Adrenal gland (tissue), 12 donors: Measurements from ENCODE around the gene CFAP299. TPM values are rescaled to one million over a fixed set of nuclear protein-coding genes. Genes with fewer than 3 reads are reported as not detected.
"Not testable (repeated sequence)": the region's sequence is repeated elsewhere in the genome, so short reads cannot be mapped to it uniquely, and the experiment has no call there.

Source experiments
- DNase-seq, 7 donors: peaks; one replicate each; pipeline ENCODE4 v3.0.0-alpha.2; 2019 to 2020
- H3K27ac ChIP-seq, 5 donors: fragments of 200-600 bp; sonication (generic) in 4 of 5; 1 replicate in 3 of 5; 2 replicates in 2 of 5; pipeline versions ENCODE4 v1.5.1 to v1.8.0; 2016 to 2020; ENCODE audit warnings: mild to moderate bottlenecking in 1 of 5
- H3K27me3 ChIP-seq: fragments of 200-600 bp; 2 replicates; pipeline ENCODE4 v1.8.0; 2021
- H3K36me3 ChIP-seq, 2 donors: fragments of 200-600 bp; replicated peaks in 1 of 2; 1 replicate in 1 of 2; 2 replicates in 1 of 2; pipeline versions ENCODE4 v1.5.1 to v1.8.0; 2018 to 2022
- H3K4me1 ChIP-seq, 2 donors: fragments of 200-600 bp; replicated peaks in 1 of 2; 1 replicate in 1 of 2; 2 replicates in 1 of 2; pipeline versions ENCODE4 v1.5.1 to v1.8.0; 2018 to 2021
- H3K4me3 ChIP-seq, 4 donors: fragments of 200-600 bp; sonication (generic) in 3 of 4; one replicate each; pipeline ENCODE4 v1.5.1; 2016 to 2018
- H3K9me3 ChIP-seq, 3 donors: fragments of 200-600 bp; sonication (generic) in 1 of 3; replicated peaks in 1 of 3; 1 replicate in 2 of 3; 2 replicates in 1 of 3; pipeline versions ENCODE4 v1.5.1 to v1.8.0; 2016 to 2021
- CTCF ChIP-seq, 6 experiments: fragments of 450-650 bp in 4 of 6; fragments of 200-600 bp in 2 of 6; sonication (generic) in 1 of 6; IDR thresholded peaks; 1 replicate in 5 of 6; 2 replicates in 1 of 6; pipeline versions ENCODE4 v1.5.1 to v1.8.0; 2016 to 2021; ENCODE audit warnings: antibody characterized with exemption in 6 of 6, mild to moderate bottlenecking in 2 of 6, moderate library complexity in 1 of 6
- POLR2A ChIP-seq, 2 donors: fragments of 450-650 bp; IDR thresholded peaks; one replicate each; pipeline ENCODE4 v1.6.1; 2017; ENCODE audit warnings: antibody characterized with exemption in 2 of 2, mild to moderate bottlenecking in 2 of 2, moderate library complexity in 1 of 2
- WGBS, 4 donors: extraction: QIAGEN DNeasy Blood & Tissue Kit in 2 of 4; methylation state at CpG; one replicate each; pipeline versions ENCODE4 v1.1.5 to v1.1.7; 2013 to 2017; 5-methylcytosine and 5-hydroxymethylcytosine counted together
- intact Hi-C, 2 donors: fragments of 100-400 bp; cut with DNase I; formaldehyde crosslinking; loops; one replicate each; pipeline versions ENCODE4 v1.14.1 to v1.15.0; 2022 to 2023
- polyA plus RNA-seq, 3 donors: library from polyadenylated mRNA; stranded (reverse); fragments of 200-250 nt in 2 of 3; fragments of 350-450 nt in 1 of 3; fragmentation: Illumina TruSeq in 1 of 3; extraction: RNeasy Lipid Tissue Mini Kit (QIAGEN cat#74804) in 1 of 3; gene quantifications; one replicate each; pipeline ENCODE4 v1.2.3, GENCODE V29; 2013 to 2014
- total RNA-seq, 9 donors: library from RNA; depleted of rRNA in 4 of 9; stranded (reverse); fragments of >200 nt in 4 of 9; fragments of 120-200 nt in 1 of 9; fragmentation: NEBNext Ultra II Directional in 1 of 9; extraction: Animal tissue kit (Norgen Biotek cat#: 25700) in 1 of 9; gene quantifications; one replicate each; pipeline versions ENCODE4 v1.1.0 to v1.2.4, GENCODE V29; 2013 to 2023
- donor health status: healthy with polysubstance abuse.
- donor health status: Bipolar disorder and iron deficiency.
- donor health status: DM: yes; HTN: yes; CAD: no.
- donor health status: DM: no; HTN: no; CAD: no.
- donor health status: DM: no; HTN: no; CAD: no.
- donor health status: DM: yes; HTN: yes; CAD: no.

CFAP299 gene
- total and polyA plus RNA-seq, 12 donors = not detected

- intact Hi-C loops = no loop called here
- H3K27me3 ChIP-seq = no peaks in the 10 kb centered on the region
- H3K4me3 ChIP-seq = no peak overlapping the region
- DNase-seq = no peak
- H3K9me3 ChIP-seq = no peaks in the 10 kb centered on the region
- no peaks in the 10 kb centered on the region for H3K4me1 ChIP-seq
- no peak overlapping the region for H3K27ac ChIP-seq
- TF ChIP-seq CTCF (IDR thresholded peaks at IDR 0.05) = no peak
- no peak for TF ChIP-seq POLR2A (IDR thresholded peaks at IDR 0.05)
- no peaks in the 10 kb centered on the region for H3K36me3 ChIP-seq
- WGBS, 4 donors = 65 to 75% (median 68%) methylated on average over 5 of the region's 5 CpGs
These were observed 95.9 kb downstream of the CFAP299 start for GRCh38 chr4:80431203-80431965.

GRCh38 chr4:80434238-80434637, 98.7 kb downstream of the CFAP299 start:
- Histone ChIP-seq H3K9me3 (no peaks in the 10 kb centered on the region), H3K4me1 (no peaks in the 10 kb centered on the region), H3K27ac (no peak overlapping the region), H3K4me3 (no peak overlapping the region), H3K27me3 (no peaks in the 10 kb centered on the region), H3K36me3 (no peaks in the 10 kb centered on the region)
- 42 to 94% (median 69%) methylated on average over 1 of the region's 1 CpG for WGBS, 4 donors
- TF ChIP-seq POLR2A (IDR thresholded peaks at IDR 0.05) (no peak), CTCF (IDR thresholded peaks at IDR 0.05) (no peak)
- intact Hi-C loops = no loop called here
- no peak for DNase-seq

- no peaks in the 10 kb centered on the region for H3K9me3 ChIP-seq
- no peak overlapping the region for H3K27ac ChIP-seq
- TF ChIP-seq POLR2A (IDR thresholded peaks at IDR 0.05) = no peak
- TF ChIP-seq CTCF (IDR thresholded peaks at IDR 0.05) = no peak
- no peak for DNase-seq
- no peaks in the 10 kb centered on the region for H3K4me1 ChIP-seq
- H3K4me3 ChIP-seq = no peak overlapping the region
- intact Hi-C loops = no loop called here
- H3K36me3 ChIP-seq = no peaks in the 10 kb centered on the region
- 17 to 42% (median 30%) methylated on average over 1 of the region's 1 CpG for WGBS, 4 donors
- H3K27me3 ChIP-seq = no peaks in the 10 kb centered on the region
These were observed 102.5 kb downstream of the CFAP299 start for GRCh38 chr4:80438016-80438415.

GRCh38 chr4:80439294-80440061, 103.9 kb downstream of the CFAP299 start:
- H3K4me1 ChIP-seq, H3K27ac ChIP-seq, H3K4me3 ChIP-seq, H3K9me3 ChIP-seq, intact Hi-C loops, H3K27me3 ChIP-seq, H3K36me3 ChIP-seq: not testable (repeated sequence)
- peak in 1 of 7 donors; percentile 49 for DNase-seq
- whole genome bisulfite sequencing, 4 donors = 53 to 73% (median 63%) methylated on average over 8 to 14 of the region's 14 CpGs
